ENCODE data around the gene IZUMO2. TPM values are rescaled to one million over a fixed set of nuclear protein-coding genes. Genes with fewer than 3 reads are reported as not detected.

The IZUMO2 gene
- total and polyA plus RNA-seq, 2 donors (not counting 1 experiment from before 2014, with no cell fraction given): not detected

DNA sequence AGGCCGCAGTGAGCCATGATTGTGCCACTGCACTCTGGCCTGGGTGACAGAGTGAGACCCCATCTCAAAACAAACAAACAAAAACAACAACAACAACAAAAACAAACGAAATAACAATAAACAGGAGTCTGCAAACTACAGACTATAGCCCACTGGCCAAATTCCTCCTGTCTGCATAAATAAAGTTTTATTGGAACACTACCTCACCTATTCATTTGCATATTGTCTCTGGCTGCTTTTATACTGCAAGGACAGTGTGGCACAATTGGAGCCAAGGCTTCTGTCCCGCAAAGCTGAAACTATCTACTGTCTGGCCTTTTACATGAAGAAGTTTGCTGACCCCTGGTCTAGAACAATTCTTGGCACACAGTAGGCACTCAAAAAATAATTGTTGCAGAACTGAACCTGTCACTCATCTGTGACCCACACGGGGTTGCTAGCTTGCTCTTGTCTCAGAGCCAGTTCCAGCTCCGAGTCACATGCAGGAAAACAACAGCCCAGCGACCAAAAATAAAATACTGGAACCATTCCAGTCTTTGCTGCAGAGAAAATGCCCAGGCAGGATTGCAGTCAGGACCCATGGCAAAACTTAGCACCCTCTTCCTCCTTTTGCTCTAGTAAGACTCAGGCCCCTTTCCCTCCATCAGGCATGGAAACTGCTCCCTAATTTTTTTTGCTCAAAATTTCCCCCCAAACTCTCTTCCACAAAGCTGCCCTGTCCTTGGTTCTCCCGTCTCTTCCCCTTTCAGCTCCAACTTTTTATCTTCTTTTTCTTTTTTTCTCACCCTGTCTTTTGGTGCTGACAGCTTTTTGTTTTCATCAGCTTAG is 35.6 kb upstream of the IZUMO2 start:
- Histone ChIP-seq H3K36me3 (replicated peaks in 1 of 2; ENCODE audit: control extremely low read depth in 1 of 2, control insufficient read depth in 1 of 2, extremely low read depth in 1 of 2, insufficient read depth in 2 of 2, low read length in 1 of 2) (no peaks in the 10 kb centered on the region), H3K9ac (ENCODE audit: low read length) (no peak overlapping the region), H3K27me3 (replicated peaks in 1 of 4; ENCODE audit: control extremely low read depth in 1 of 4, control insufficient read depth in 3 of 4, insufficient read depth in 4 of 4, low read length in 3 of 4) (peaks cover 0 to 42% (median 12%) of the 10 kb centered on the region in 4 experiments), H2AFZ (ENCODE audit: insufficient read depth, low read depth, low read length, poor library complexity, severe bottlenecking) (no peak overlapping the region), H3K9me3 (ENCODE audit: control extremely low read depth in 1 of 3, control insufficient read depth in 2 of 3, insufficient read depth in 1 of 3, low read length in 2 of 3) (peaks cover 0 to 26% (median 0%) of the 10 kb centered on the region in 3 donors), H3K27ac (ENCODE audit: low read length in 2 of 2) (no peak overlapping the region), H3K4me1 (ENCODE audit: control insufficient read depth in 2 of 2, insufficient read depth in 2 of 2, low read length in 2 of 2) (peaks cover 0 to 5% of the 10 kb centered on the region in 2 donors), H3K4me2 (replicated peaks; ENCODE audit: low read depth, low read length, poor library complexity, severe bottlenecking) (no peak overlapping the region), H4K20me1 (ENCODE audit: control insufficient read depth, insufficient read depth, low read length, poor library complexity, severe bottlenecking) (no peaks in the 10 kb centered on the region), H3K4me3 (ENCODE audit: control extremely low read depth in 1 of 5, extremely low read depth in 1 of 5, insufficient read depth in 1 of 5, low read depth in 2 of 5, low read length in 4 of 5) (no peak overlapping the region), H3K79me2 (ENCODE audit: control insufficient read depth, insufficient read depth, low read length) (no peaks in the 10 kb centered on the region)
- TF ChIP-seq CTCF (IDR thresholded peaks at IDR 0.05): no peak
- no peak for TF ChIP-seq EZH2 (IDR thresholded peaks at IDR 0.05; ENCODE audit: borderline replicate concordance, insufficient read depth, low read depth, low read length, poor library complexity, severe bottlenecking)
- 38% methylated on average over 7 of the region's 7 CpGs for WGBS (ENCODE audit: insufficient coverage)
- Mint-ChIP-seq H3K4me3 (no peak overlapping the region), H3K9me3 (ENCODE audit: insufficient read depth) (no peaks in the 10 kb centered on the region), H3K27me3 (peaks cover 53% of the 10 kb centered on the region), H3K27ac (no peak overlapping the region), H3K4me1 (no peaks in the 10 kb centered on the region)
- ChIA-PET POLR2A (interaction anchor here (0.6 kb wide), 1 partner anchor 377 kb away, joined by 3 read pairs; no protein-coding TSS in a partner anchor), CTCF (no interaction called here)
- DNase-seq: no peak
- intact Hi-C loops (cut with micrococcal nuclease): no loop called here
- ATAC-seq (ENCODE audit: low read depth): no peak

DNA sequence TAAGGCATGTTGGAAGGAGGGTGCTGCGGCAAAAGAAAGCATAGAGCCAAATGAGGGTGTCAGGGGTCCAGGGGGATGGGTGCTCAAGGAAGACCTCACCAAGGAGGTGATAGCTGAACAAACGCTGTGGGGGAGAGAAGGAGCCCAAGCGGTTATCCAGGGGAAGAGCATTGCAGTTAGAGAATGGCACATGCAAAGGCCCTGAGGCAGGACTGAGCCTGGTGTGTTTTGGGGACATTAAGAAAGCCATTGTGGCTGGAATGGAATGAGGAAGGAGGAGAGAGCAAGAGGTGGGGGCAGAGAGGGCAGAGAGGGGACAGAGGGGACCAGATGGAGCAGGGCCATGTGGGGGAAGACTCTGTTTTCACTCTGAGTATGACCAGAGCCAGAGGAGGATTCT is 34.3 kb upstream of the IZUMO2 start:
- no peak overlapping the region for H3K4me3 Mint-ChIP-seq
- Histone ChIP-seq H3K36me3 (replicated peaks in 1 of 2; ENCODE audit: control extremely low read depth in 1 of 2, control insufficient read depth in 1 of 2, extremely low read depth in 1 of 2, insufficient read depth in 2 of 2, low read length in 1 of 2) (no peaks in the 10 kb centered on the region), H3K27me3 (replicated peaks in 1 of 4; ENCODE audit: control extremely low read depth in 1 of 4, control insufficient read depth in 3 of 4, insufficient read depth in 4 of 4, low read length in 3 of 4) (peaks cover 0 to 31% (median 10%) of the 10 kb centered on the region in 4 experiments), H2AFZ (ENCODE audit: insufficient read depth, low read depth, low read length, poor library complexity, severe bottlenecking) (no peak overlapping the region), H4K20me1 (ENCODE audit: control insufficient read depth, insufficient read depth, low read length, poor library complexity, severe bottlenecking) (no peaks in the 10 kb centered on the region), H3K9ac (ENCODE audit: low read length) (no peak overlapping the region), H3K27ac (ENCODE audit: low read length in 2 of 2) (no peak overlapping the region), H3K4me2 (replicated peaks; ENCODE audit: low read depth, low read length, poor library complexity, severe bottlenecking) (no peak overlapping the region), H3K9me3 (ENCODE audit: control extremely low read depth in 1 of 3, control insufficient read depth in 2 of 3, insufficient read depth in 1 of 3, low read length in 2 of 3) (peaks cover 0 to 13% (median 0%) of the 10 kb centered on the region in 3 donors), H3K4me1 (ENCODE audit: control insufficient read depth in 2 of 2, insufficient read depth in 2 of 2, low read length in 2 of 2) (no peaks in the 10 kb centered on the region), H3K4me3 (ENCODE audit: control extremely low read depth in 1 of 5, extremely low read depth in 1 of 5, insufficient read depth in 1 of 5, low read depth in 2 of 5, low read length in 4 of 5) (no peak overlapping the region), H3K79me2 (ENCODE audit: control insufficient read depth, insufficient read depth, low read length) (no peaks in the 10 kb centered on the region)
- H3K9me3 Mint-ChIP-seq (ENCODE audit: insufficient read depth): no peaks in the 10 kb centered on the region
- TF ChIP-seq EZH2 (IDR thresholded peaks at IDR 0.05; ENCODE audit: borderline replicate concordance, insufficient read depth, low read depth, low read length, poor library complexity, severe bottlenecking) (no peak), CTCF (IDR thresholded peaks at IDR 0.05) (no peak)
- H3K27ac Mint-ChIP-seq: no peak overlapping the region
- DNase-seq (no peak), ATAC-seq (ENCODE audit: low read depth) (no peak)
- ChIA-PET POLR2A (no interaction called here), CTCF (no interaction called here)
- WGBS (ENCODE audit: insufficient coverage): 78% methylated on average over 3 of the region's 3 CpGs
- intact Hi-C loops (cut with micrococcal nuclease): no loop called here
- no peaks in the 10 kb centered on the region for H3K4me1 Mint-ChIP-seq
- peaks cover 58% of the 10 kb centered on the region for H3K27me3 Mint-ChIP-seq
